ENCODE data around the gene CABLES1.

Gene CABLES1

GRCh38 chr18:23301972-23302371, 166.7 kb downstream of the CABLES1 start:
- DNase-seq (ENCODE audit: low spot score) = no peak

DNA sequence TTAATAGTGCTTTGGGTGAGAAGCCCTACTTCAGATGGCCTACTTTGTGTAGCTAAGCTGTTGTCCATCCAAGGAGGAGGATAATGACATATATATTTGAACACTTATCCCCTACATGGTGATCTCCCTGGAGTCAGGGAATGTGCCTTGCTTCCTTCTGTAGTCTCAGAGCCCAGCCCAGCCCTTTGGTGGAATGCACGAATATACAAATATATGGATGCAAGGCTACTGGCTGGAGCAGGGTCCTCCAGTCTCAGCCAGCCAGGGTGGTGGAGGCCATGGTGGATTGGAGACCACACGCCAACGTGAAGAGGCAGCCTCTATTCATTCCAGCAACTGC, 167.2 kb downstream of the CABLES1 start:
- DNase-seq (ENCODE audit: low spot score) = no peak

GRCh38 chr18:23302851-23303527, 167.7 kb downstream of the CABLES1 start:
- DNase-seq (ENCODE audit: low spot score) = no peak

GRCh38 chr18:23306822-23307221, 171.5 kb downstream of the CABLES1 start:
- no peak for DNase-seq (ENCODE audit: low spot score)

GRCh38 chr18:23307567-23308295, 172.4 kb downstream of the CABLES1 start:
- DNase-seq (ENCODE audit: low spot score) = no peak

Data from hematopoietic multipotent progenitor cell treated with erythropoietin and hydrocortisone succinate and interleukin-3 and kit ligand, for 17 days (in vitro differentiated cells).